MG63 (cell line): ENCODE measurements around the gene NELFE. TPM values are rescaled to one million over a fixed set of nuclear protein-coding genes. Genes with fewer than 3 reads are reported as not detected.

Source experiments
- DNase-seq: peaks from one replicate; pipeline ENCODE4 v3.0.0-alpha.2; 2020
- H3K27me3 ChIP-seq: fragments of 250-450 bp; sonication (Bioruptor Pico); 2 replicates; pipeline ENCODE4 v1.5.1; 2020; ENCODE audit warnings: mild to moderate bottlenecking, moderate library complexity
- H3K36me3 ChIP-seq: fragments of 250-450 bp; sonication (Bioruptor Pico); 2 replicates; pipeline ENCODE4 v1.5.1; 2020; ENCODE audit warnings: mild to moderate bottlenecking, moderate library complexity
- H3K4me3 ChIP-seq: fragments of 250-450 bp; sonication (Bioruptor Pico); 2 replicates; pipeline ENCODE4 v1.5.1; 2020; ENCODE audit warnings: mild to moderate bottlenecking, moderate library complexity
- H3K9me3 ChIP-seq: fragments of 250-450 bp; sonication (Bioruptor Pico); 2 replicates; pipeline ENCODE4 v1.5.1; 2020; ENCODE audit warnings: mild to moderate bottlenecking, moderate library complexity
- total RNA-seq: library from RNA; depleted of rRNA; stranded (reverse); fragments of >200 nt; shearing (Covaris generic); gene quantifications from 2 replicates; pipeline ENCODE4 v1.2.3, GENCODE V29; 2014; ENCODE audit warnings: low replicate concordance

Gene NELFE
- total RNA-seq, 1 experiment from 2014 or later, result 131 TPM

DNA sequence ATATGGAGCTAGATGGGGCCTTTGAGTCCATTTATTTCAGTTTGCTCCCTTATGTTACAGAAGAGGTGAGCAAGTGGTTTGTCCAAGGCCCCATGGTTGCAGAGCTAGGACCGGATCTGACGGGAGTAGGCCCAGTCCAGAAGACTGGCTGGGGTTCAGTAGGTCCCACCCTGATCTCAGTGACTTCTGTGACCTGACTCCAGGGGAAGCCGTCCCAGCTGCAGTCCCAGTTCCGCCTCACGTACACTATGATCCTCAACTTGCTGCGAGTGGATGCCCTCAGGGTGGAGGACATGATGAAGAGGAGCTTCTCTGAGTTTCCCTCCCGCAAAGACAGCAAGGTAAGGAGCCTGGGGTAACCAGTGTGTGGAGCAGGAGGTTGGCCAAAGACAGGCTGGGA is 7.7 kb upstream of the NELFE start:
- Histone ChIP-seq H3K27me3 (no peaks in the 10 kb centered on the region), H3K9me3 (no peaks in the 10 kb centered on the region), H3K36me3 (peaks cover 13% of the 10 kb centered on the region), H3K4me3 (no peak overlapping the region)
- no peak for DNase-seq

DNA sequence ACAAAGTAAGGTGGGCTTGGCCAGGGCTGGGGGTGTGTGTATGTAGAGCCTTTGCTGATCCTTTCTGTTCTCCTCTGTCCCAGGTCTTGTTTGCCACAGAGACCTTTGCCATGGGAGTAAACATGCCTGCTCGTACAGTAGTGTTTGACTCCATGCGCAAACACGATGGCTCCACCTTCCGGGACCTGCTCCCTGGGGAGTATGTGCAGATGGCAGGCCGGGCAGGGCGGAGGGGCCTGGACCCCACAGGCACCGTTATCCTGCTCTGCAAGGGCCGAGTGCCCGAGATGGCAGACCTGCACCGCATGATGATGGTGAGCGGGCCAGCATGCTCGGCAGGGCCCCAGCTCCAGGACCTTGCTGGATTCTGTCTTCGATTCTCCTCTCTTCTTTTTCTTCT is 6.9 kb upstream of the NELFE start:
- no peaks in the 10 kb centered on the region for H3K27me3 ChIP-seq
- no peak for DNase-seq
- no peak overlapping the region for H3K4me3 ChIP-seq
- no peaks in the 10 kb centered on the region for H3K9me3 ChIP-seq
- H3K36me3 ChIP-seq, result peaks cover 14% of the 10 kb centered on the region

DNA sequence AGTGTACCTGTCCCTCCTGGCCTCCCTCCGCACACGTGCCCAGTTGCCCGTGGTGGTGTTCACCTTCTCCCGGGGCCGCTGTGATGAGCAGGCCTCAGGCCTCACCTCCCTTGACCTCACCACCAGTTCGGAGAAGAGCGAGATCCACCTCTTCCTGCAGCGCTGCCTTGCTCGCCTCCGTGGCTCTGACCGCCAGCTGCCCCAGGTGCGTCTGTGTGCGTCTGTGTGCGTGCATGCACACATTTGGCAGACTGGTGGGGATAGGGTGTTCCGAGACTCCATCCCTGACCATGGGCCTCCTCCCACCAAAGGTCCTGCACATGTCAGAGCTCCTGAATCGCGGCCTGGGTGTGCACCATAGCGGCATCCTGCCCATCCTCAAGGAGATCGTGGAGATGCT is 5.2 kb upstream of the NELFE start:
- Histone ChIP-seq H3K4me3 (no peak overlapping the region), H3K36me3 (peaks cover 12% of the 10 kb centered on the region), H3K9me3 (no peaks in the 10 kb centered on the region), H3K27me3 (no peaks in the 10 kb centered on the region)
- no peak for DNase-seq

DNA sequence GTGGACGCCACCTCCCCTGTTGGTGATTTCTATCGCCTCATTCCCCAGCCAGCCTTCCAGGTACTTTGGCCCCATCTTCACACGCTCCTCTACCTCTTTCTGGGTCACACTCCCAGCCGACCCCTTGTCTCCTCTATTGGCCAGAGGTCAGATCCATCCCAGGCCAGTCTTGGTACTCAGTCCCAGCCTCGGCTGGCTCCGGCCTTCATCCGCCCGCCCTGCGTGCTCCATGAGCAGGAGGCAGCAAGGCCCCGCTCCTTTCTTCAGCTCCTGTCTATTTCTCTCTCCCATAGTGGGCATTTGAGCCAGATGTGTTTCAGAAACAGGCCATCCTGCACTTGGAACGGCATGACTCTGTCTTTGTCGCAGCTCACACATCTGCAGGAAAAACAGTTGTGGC is 2.8 kb upstream of the NELFE start:
- Histone ChIP-seq H3K27me3 (no peaks in the 10 kb centered on the region), H3K9me3 (no peaks in the 10 kb centered on the region), H3K36me3 (peaks cover 19% of the 10 kb centered on the region), H3K4me3 (no peak overlapping the region)
- no peak for DNase-seq

DNA sequence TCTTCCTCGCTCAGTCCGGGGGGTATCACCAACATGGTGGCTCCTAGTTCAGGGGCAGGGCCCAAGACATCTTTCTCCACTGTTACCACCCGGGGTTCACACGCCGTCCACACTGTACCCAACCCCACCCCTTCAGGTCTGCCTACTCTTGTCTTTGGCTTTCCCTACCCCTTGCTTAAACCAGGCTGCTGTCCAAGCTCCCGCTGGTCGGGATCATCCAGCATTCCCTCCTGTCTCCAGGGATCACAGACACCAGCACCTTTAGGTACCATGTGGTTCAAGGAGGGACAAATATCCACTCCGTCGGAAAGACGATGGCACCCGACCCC is 395 bp downstream of the NELFE start:
- Histone ChIP-seq H3K36me3 (peaks cover 23% of the 10 kb centered on the region), H3K4me3 (peak overlapping the region; percentile 97), H3K9me3 (no peaks in the 10 kb centered on the region), H3K27me3 (no peaks in the 10 kb centered on the region)
- DNase-seq, result no peak

DNA sequence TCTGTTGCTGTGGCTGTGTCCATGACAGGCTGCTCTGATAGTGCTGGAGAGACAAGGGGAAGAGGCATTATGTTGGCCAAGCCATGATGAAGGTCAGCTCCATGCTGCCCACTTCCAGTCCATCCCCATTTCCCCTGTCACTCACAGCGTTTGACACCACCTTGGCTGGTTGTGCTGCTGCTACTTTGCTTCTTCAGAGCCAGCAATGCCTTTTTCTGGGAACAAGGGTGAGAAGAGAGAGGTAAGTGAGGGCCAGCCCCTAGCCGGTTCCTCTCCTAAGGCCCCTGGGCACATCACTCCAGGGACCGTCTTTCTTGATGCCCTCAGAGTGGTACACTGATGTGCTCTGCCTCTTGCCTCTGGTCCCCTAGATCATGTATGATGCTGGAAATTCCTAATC is 2.0 kb downstream of the NELFE start:
- Histone ChIP-seq H3K36me3 (peaks cover 32% of the 10 kb centered on the region), H3K9me3 (no peaks in the 10 kb centered on the region), H3K4me3 (no peak overlapping the region), H3K27me3 (no peaks in the 10 kb centered on the region)
- DNase-seq, result no peak

DNA sequence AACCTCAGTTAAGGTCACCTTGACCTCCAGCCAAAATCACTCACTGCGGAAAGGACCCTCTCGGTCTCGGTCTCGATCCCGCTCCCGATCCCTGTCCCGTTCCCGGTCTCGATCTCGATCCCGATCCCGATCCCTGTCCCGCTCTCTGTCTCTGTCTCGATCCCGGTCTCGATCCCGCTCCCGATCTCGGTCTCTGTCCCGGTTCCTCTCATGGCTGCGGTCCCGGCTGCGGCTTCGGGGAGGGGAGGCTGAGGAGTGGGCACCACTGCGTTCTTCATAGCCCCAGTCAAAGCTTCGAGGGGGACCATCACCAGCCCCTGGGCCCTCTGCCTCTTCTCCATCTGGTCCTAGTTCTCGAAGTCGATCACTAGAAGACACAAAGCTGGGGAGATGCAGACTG is 4.3 kb downstream of the NELFE start:
- Histone ChIP-seq H3K27me3 (no peaks in the 10 kb centered on the region), H3K9me3 (no peaks in the 10 kb centered on the region), H3K4me3 (no peak overlapping the region), H3K36me3 (peaks cover 29% of the 10 kb centered on the region)
- no peak for DNase-seq

DNA sequence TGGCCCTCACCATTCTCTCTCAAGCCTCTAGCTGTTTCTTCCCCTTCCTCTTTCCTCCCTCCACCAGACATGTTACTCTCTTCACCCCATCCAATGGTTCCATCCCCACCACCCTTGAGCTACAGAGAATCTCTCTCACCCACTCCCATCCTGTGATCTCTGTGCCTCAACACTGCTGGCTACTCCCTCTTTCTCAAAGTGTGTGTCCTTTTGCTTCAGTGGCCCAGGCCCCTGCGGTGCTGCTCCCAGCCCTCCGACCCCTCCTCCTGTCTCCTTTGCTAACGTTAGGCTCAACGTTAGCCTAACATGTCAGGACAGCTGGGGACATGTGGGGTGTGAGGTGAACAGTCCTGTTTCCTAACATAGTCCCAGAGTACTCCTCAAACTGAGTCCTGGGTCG is 5.9 kb downstream of the NELFE start:
- Histone ChIP-seq H3K4me3 (no peak overlapping the region), H3K27me3 (no peaks in the 10 kb centered on the region), H3K9me3 (no peaks in the 10 kb centered on the region), H3K36me3 (peaks cover 29% of the 10 kb centered on the region)
- DNase-seq, result no peak

DNA sequence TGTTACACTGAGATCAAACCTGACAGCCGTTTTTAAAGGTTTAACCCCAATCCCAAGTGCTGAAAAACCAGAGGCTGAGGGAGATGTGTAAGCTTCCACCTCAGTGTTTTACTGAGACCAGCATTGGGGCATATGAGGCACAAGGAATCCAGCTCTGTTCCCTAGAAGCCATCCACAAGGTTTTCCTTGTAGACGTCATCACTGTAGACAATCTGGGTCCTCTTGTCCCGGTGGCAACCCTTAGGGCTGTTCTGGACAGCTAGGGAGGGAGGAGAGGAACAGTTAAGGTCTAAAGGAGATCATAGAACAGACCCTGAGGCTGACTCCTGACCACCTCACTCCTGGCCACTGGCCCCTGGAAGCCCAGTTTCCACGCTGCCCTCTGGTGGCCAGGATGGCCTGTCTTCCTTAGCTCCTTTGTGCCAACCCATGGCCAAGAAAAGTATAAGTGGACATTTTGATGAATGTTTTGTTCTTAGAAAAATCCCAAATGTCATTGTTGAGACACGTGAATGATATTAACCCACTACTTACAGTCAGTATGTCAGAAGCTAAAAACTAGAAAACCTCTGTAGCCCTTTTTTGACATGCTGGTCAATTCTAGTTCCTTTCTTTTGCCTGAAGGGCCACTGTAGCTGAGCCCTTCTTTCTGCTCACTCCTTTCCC is 6.5 kb downstream of the NELFE start:
- Histone ChIP-seq H3K9me3 (no peaks in the 10 kb centered on the region), H3K36me3 (peaks cover 27% of the 10 kb centered on the region), H3K27me3 (no peaks in the 10 kb centered on the region), H3K4me3 (no peak overlapping the region)
- peak; percentile 44 for DNase-seq

DNA sequence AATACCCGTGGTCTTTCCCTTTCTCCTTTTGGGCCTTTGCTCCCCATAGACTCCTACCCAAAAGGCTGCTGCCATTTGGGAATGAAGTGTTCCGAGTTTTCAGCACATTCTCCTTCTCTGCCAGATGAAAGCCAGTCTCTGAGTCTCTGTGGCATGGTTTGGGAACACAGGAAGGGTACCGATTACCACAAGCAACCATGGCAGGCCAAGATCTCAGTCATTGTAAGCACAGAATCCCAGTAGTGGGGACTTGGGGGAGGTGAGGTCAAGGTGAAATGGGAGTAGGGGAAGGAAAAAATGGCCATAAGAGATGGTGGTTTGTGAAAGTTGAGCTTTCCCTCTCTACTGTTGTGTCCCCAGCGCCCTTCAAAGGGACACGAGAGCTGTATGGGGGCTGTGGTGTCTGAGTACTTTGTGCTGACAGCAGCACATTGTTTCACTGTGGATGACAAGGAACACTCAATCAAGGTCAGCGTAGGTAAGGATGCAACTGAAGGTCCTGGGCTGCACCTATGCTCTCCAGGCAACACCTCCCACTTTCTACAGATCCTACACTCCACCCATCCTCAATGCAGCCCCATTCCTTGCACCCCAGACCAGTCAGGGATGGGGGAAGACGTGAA is 8.7 kb downstream of the NELFE start:
- H3K4me3 ChIP-seq, result no peak overlapping the region
- DNase-seq, result no peak
- no peaks in the 10 kb centered on the region for H3K27me3 ChIP-seq
- peaks cover 14% of the 10 kb centered on the region for H3K36me3 ChIP-seq
- H3K9me3 ChIP-seq, result no peaks in the 10 kb centered on the region

DNA sequence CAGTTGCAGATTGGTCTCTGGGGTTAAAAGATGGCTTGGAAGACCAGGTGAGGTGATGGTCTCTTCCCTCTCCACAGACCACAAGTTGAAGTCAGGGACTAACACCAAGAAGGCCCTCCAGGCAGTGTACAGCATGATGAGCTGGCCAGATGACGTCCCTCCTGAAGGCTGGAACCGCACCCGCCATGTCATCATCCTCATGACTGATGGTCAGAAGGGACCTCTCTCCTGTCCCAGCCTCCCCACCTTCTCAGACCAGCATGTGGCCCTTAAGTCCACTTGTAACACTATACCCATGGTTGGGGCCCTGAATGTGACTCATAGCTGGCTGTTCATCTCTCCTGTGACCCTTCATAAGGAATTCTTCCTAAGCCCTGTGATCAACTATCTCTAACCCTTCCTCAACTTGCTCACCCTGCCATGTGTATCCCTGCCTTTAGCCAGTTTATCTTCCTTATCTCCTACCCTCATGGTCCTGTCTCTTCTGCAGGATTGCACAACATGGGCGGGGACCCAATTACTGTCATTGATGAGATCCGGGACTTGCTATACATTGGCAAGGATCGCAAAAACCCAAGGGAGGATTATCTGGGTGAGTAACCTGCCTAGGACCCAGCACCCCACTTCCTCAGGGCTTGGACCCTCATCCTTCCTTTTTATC is 9.9 kb downstream of the NELFE start:
- Histone ChIP-seq H3K9me3 (no peaks in the 10 kb centered on the region), H3K27me3 (no peaks in the 10 kb centered on the region), H3K36me3 (peaks cover 14% of the 10 kb centered on the region), H3K4me3 (no peak overlapping the region)
- DNase-seq, result peak; percentile 21

DNA sequence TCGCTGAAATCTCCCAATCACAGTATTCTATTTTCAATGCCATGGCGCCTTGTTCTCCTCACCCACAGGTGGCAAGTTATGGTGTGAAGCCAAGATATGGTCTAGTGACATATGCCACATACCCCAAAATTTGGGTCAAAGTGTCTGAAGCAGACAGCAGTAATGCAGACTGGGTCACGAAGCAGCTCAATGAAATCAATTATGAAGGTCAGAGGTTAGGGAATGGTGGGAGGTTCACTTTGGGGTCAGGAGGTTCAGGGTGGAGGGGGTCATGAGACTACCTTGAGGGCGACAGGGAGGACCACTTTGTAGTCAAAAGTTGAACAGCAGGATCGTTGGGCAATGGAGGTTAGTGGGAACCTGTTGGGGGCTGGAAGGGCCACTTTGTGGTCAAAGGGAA is 10.5 kb downstream of the NELFE start:
- Histone ChIP-seq H3K4me3 (no peak overlapping the region), H3K27me3 (no peaks in the 10 kb centered on the region), H3K36me3 (peaks cover 14% of the 10 kb centered on the region), H3K9me3 (no peaks in the 10 kb centered on the region)
- no peak for DNase-seq

DNA sequence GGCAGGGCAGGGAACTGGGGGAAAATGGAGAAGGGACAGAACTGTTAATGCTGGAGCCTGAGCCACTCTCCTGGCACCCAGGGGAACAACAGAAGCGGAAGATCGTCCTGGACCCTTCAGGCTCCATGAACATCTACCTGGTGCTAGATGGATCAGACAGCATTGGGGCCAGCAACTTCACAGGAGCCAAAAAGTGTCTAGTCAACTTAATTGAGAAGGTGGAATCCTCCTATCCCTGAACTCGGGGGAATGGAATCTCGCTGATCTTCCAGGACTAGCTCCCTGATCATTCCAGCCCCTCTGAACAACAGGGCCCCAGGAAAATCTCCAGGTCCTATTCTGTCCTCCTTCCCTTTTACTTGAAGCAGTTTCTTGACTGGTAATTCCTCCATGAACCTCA is 10.9 kb downstream of the NELFE start:
- no peaks in the 10 kb centered on the region for H3K27me3 ChIP-seq
- H3K9me3 ChIP-seq, result no peaks in the 10 kb centered on the region
- DNase-seq, result no peak
- H3K36me3 ChIP-seq, result peaks cover 13% of the 10 kb centered on the region
- H3K4me3 ChIP-seq, result no peak overlapping the region

DNA sequence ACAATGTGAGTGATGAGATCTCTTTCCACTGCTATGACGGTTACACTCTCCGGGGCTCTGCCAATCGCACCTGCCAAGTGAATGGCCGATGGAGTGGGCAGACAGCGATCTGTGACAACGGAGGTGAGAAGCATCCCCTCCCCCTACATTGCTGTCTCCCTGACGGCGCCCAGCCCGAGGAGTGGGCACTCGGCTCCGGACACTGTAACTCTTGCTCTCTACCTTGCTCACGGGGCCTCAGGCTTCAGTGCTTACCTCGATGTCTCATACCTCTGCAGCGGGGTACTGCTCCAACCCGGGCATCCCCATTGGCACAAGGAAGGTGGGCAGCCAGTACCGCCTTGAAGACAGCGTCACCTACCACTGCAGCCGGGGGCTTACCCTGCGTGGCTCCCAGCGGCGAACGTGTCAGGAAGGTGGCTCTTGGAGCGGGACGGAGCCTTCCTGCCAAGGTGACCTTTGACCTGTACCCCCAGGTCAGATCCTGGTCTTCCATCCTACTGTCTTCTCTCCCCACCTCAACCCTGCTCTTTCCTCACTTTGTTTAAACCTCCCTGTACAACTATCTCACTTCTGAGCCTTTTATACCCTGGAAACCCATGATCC is 11.6 kb downstream of the NELFE start:
- DNase-seq, result no peak
- peaks cover 9% of the 10 kb centered on the region for H3K36me3 ChIP-seq

DNA sequence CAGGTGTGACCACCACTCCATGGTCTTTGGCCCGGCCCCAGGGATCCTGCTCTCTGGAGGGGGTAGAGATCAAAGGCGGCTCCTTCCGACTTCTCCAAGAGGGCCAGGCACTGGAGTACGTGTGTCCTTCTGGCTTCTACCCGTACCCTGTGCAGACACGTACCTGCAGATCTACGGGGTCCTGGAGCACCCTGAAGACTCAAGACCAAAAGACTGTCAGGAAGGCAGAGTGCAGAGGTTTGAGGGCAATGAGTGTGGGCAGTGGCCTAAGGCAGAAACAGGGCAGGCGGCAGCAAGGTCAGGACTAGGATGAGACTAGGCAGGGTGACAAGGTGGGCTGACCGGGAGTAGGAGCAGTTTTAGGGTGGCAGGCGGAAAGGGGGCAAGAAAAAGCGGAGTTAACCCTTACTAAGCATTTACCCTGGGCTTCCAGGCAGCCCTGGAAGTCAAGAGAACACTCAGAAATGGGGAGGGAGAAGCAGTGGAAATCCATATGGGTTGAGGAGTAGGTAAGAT is 12.3 kb downstream of the NELFE start:
- no peak overlapping the region for H3K4me3 ChIP-seq
- H3K27me3 ChIP-seq, result no peaks in the 10 kb centered on the region
- no peaks in the 10 kb centered on the region for H3K9me3 ChIP-seq
- no peak for DNase-seq
- peaks cover 2% of the 10 kb centered on the region; the same call in 1 of the 2 replicates for H3K36me3 ChIP-seq

More for the DNA sequence above, 11.6 kb downstream of the NELFE start:
- no peaks in the 10 kb centered on the region for H3K27me3 ChIP-seq
- H3K9me3 ChIP-seq, result no peaks in the 10 kb centered on the region
- H3K4me3 ChIP-seq, result no peak overlapping the region

DNA sequence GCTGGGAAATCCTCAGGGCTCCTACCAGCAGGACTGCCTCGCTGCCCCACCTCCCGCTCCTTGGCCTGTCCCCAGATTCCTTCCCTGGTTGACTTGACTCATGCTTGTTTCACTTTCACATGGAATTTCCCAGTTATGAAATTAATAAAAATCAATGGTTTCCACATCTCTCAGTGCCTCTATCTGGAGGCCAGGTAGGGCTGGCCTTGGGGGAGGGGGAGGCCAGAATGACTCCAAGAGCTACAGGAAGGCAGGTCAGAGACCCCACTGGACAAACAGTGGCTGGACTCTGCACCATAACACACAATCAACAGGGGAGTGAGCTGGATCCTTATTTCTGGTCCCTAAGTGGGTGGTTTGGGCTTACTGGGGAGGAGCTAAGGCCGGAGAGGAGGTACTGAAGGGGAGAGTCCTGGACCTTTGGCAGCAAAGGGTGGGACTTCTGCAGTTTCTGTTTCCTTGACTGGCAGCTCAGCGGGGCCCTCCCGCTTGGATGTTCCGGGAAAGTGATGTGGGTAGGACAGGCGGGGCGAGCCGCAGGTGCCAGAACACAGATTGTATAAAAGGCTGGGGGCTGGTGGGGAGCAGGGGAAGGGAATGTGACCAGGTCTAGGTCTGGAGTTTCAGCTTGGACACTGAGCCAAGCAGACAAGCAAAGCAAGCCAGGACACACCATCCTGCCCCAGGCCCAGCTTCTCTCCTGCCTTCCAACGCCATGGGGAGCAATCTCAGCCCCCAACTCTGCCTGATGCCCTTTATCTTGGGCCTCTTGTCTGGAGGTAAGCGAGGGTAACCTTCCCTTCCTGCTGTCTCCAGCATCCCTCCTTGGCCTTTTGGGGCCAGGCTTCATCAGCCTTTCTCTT is 13.0 kb downstream of the NELFE start, which contains the start of gene CFB:
Gene CFB, plus strand, starts transcription at position 589 of the 863 bp plus-strand sequence. Its CDS starts 127 bp downstream, at position 716.
- Histone ChIP-seq H3K27me3 (no peaks in the 10 kb centered on the region), H3K4me3 (peak within 1 kb of the TSS; percentile 38), H3K9me3 (no peaks in the 10 kb centered on the region), H3K36me3 (no peaks in the 10 kb centered on the region)
- DNase-seq, result peak; percentile 89
